ENCODE measurements around the gene ITGAE.
A peak's percentile ranks its signal among the peaks of the same experiment; 100 is the strongest.

ITGAE gene

DNA sequence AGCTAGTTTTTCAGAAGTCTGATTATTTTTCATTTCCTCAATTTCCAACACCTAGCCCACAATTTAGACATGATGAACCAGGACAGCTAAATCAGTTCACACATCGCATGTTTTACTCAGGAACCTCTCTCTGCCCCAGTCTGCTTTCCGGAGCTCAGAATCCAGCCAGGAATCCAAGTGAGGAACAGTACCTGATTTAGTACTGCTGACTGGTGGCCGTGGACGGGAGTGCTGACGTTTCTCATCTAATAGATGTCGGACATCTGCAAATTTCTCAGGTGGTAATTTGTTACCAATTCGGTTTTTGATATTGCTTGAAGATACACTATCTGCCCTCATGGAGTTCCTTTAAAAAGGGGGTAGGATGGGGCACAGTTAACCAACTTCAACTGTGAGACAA is 14.9 kb upstream of the ITGAE start:
- DNase-seq: no peak

DNA sequence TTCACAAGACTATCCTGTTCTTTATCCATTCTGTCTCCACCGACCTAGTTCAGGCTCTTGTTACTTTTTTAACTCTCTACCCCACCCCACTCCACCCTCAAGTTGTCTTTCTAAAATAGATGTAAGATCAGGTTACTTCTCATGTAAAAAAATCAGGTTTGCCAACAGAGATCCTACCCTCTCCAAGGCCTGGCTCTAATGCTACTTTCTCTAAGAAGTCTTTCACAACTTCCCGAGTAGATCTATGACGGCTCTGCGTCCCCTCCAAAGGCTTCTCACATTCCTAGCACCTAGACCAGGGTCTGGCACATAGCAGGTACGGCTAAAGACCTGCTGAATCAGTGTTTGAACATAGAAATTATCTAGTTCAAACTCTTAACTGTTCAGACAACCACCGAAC is 14.1 kb upstream of the ITGAE start:
- no peak for DNase-seq

GRCh38 chr17:3814361-3814760 is 13.4 kb upstream of the ITGAE start:
- no peak for DNase-seq

- DNase-seq: no peak
Measured at GRCh38 chr17:3813171-3813570, 12.2 kb upstream of the ITGAE start.

DNA sequence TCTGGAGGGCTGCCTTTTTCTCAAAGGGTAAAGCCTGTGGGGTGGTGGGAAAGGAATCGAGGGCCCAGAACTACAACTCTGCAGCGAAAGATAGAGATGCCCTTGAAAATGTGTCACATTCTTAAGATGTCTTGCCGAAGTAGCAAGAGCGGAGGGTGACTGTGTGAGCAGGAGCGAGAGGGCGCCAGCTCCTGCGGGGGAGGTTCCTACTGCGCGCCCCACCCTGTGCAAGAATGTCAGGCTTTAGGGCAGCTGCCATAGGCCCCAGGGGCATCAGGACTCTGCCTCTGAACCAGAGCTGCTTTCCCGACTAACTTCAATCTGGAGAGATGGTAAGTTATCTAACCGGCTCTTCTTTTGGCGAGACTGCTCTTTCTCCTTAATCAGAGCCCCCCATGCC is 11.8 kb upstream of the ITGAE start:
- no peak for DNase-seq

DNA sequence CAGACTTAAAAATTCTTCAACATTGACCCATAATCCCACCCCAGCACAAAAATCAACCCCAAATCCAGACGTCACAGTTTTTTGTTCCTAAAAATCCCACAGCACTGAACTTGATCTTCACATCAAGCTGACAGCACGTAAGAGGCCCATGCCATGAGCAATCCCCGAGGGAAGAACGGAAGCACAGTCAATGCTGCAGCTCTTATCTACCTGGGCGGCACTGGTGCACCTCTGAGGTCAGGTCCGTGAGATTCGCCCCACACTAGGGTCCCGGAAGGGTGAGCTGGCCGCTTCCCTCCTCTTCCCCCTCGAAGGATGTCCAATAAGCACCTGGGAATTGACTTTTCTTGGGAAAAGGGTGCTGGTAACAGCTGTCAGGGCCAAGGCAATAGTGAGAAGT is 11.3 kb upstream of the ITGAE start:
- no peak for DNase-seq

- DNase-seq: no peak
Measured at GRCh38 chr17:3810019-3810418, 9.0 kb upstream of the ITGAE start.

DNA sequence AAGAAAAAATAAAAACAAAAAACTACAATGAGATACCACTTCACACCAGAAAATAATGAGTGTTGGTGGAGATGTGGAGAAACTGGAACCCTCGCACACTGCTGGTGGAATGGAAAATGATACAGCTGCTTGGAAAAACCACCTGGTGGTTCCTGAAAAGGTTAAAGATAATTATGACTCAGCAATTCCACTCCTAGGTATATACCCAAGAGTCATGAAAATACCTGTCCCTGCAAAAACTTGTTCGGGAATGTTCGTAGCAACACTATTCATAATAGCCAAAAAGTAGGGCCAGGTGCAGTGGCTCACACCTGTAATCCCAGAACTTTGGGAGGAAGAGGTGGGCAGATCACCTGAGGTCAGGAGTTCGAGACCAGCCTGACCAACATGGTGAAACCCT is 8.1 kb upstream of the ITGAE start:
- no peak for DNase-seq

DNA sequence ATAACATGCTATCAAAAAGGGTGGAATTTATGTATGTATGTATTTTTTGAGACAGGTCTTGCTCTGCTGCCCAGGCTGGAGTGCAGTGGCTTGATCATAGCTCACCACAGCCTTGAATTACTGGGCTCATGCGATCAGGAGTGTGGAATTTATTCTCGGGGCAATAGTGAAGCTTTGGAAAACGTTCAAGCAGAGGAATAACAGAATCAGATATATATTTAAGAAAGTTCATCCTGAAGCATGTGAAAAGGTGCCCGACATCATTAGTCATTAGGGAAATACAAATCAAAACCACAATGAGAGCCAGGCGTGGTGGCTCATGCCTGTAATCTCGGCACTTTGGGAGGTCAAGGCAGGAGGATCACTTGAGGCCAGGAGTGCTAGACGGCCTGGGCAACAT is 7.7 kb upstream of the ITGAE start:
- peak; percentile 11 for DNase-seq

- DNase-seq: no peak
Measured at GRCh38 chr17:3805581-3805980, 4.6 kb upstream of the ITGAE start.

- DNase-seq: peak; percentile 98
Measured at GRCh38 chr17:3804503-3804931, 3.5 kb upstream of the ITGAE start.

DNA sequence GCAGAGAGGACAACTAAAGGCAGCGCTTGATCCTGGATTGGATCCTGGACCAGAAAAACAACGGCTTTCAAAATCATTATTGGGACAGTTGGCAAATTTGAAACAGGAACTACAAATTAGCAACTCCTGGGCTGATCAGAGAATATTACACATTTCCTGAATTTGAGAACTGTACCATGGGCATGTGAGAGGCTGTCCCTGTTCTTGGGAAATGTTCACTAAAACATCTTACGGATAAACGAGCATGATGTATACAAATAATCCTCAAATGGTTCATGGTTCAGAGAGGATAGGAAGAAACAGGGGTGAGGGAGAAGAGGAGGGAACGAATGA is 2.3 kb upstream of the ITGAE start:
- no peak for DNase-seq

GRCh38 chr17:3802461-3803307 is 1.7 kb upstream of the ITGAE start:
- peak; percentile 91 for DNase-seq

GRCh38 chr17:3801792-3802191 is 804 bp upstream of the ITGAE start:
- DNase-seq: no peak

GRCh38 chr17:3801347-3801746 is 359 bp upstream of the ITGAE start:
- DNase-seq: no peak

- DNase-seq: no peak
Measured at GRCh38 chr17:3799181-3799945, 1.6 kb downstream of the ITGAE start.

DNA sequence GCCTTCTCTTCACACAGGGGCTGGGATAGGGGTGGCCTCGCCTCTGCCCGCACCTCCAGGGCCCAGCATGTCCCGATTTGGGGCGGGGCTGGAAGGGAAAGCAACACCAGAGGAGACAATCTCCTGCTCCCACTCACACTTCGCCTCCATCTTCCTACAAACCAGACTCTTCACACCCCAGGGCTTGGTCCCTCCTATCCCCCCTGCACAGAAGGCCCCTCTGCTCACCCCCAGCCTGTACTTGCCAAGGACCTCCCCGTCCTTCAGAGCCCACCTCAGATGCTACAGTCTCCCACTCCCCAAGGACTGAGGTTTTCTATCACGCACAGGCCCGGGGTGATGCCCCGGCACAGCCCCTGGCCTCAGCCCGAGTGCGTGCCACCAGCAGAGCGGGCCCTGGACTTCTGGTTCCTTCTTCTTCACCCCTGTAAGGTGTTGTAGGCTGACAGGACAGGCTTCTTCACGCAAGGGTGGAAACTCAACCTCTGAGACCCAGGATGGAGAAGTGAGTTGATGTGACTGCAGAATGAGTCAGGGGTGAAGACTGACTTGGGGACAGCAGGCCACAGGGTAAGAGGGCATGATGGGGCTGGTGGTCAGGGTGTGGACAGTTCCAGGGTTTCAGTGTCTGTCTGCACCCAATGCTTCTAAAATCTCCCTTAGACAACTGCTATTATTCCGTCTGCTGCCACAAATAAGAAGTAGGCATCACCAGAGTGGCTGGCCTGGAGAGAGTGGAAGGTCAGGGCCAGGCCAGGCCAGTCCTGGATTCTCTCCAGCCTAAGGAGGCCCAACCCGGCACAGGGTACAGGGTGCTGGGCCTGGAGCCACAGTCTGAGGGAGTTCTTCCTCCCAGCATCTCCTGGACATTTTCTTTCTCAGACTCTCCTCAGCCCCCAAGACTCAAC is 2.5 kb downstream of the ITGAE start:
- no peak for DNase-seq

- DNase-seq: no peak
Measured at GRCh38 chr17:3796822-3797170, 4.2 kb downstream of the ITGAE start.

DNA sequence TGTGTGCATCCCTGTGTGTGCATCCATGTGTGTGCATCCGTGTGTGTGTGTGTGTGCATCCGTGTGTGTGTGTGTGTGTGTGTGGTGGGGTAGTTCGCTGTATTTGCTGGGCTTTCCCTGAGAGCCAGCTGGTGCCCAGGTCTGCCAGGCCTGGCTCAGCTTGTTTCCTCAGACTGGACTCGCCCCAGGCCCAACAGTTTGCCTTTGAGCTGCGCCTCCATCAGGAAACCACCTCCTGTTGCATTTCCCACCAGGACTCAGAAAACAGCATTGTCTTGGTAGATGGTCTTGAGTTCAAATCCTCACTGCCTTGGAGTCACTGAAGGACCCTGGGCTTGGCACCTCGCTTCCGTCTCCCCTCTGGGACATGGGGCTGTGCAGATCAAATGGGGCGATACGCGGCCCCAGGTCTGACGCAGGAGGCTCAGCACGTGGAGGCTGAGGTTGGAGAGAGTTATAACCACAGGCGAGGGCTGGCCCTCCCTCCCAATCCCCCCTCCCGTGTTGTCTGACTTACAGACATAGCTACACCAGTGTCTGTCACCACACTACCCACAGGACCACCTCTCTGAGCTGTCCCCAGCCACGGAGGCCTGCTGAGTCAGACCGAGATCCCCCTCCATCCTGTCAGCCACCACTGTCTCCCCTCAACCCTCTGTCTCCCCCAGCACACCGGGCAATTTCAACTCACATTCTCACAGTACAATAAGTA is 4.7 kb downstream of the ITGAE start:
- DNase-seq: no peak

- peak; percentile 32 for DNase-seq
Measured at GRCh38 chr17:3795390-3796102, 5.4 kb downstream of the ITGAE start.

GRCh38 chr17:3794557-3795389 is 6.2 kb downstream of the ITGAE start:
- DNase-seq: peak; percentile 55
